Measurements from ENCODE around the gene QRSL1. TPM values are rescaled to one million over a fixed set of nuclear protein-coding genes. Genes with fewer than 3 reads are reported as not detected.

QRSL1 gene
- total RNA-seq, 2 donors from 2014 or later, result 6.1 to 9.4 TPM

GRCh38 chr6:106715922-106716321, 86.5 kb downstream of the QRSL1 start:
- TF ChIP-seq POLR2A (IDR thresholded peaks at IDR 0.05) (no peak), POLR2AphosphoS5 (IDR thresholded peaks at IDR 0.05) (no peak)
- TF ChIP-seq, protein P1, sequence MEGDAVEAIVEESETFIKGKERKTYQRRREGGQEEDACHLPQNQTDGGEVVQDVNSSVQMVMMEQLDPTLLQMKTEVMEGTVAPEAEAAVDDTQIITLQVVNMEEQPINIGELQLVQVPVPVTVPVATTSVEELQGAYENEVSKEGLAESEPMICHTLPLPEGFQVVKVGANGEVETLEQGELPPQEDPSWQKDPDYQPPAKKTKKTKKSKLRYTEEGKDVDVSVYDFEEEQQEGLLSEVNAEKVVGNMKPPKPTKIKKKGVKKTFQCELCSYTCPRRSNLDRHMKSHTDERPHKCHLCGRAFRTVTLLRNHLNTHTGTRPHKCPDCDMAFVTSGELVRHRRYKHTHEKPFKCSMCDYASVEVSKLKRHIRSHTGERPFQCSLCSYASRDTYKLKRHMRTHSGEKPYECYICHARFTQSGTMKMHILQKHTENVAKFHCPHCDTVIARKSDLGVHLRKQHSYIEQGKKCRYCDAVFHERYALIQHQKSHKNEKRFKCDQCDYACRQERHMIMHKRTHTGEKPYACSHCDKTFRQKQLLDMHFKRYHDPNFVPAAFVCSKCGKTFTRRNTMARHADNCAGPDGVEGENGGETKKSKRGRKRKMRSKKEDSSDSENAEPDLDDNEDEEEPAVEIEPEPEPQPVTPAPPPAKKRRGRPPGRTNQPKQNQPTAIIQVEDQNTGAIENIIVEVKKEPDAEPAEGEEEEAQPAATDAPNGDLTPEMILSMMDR (IDR thresholded peaks at IDR 0.05), result no peak
- no peaks in the 10 kb centered on the region for H3K9me3 ChIP-seq
- no peak overlapping the region for H3K27ac ChIP-seq
- no peak overlapping the region for H3K4me3 ChIP-seq
- H3K36me3 ChIP-seq, result no peaks in the 10 kb centered on the region
- H3K4me1 ChIP-seq (replicated peaks), result no peaks in the 10 kb centered on the region
- WGBS, result 67% methylated on average over 5 of the region's 5 CpGs
- H3K27me3 ChIP-seq (replicated peaks; ENCODE audit: insufficient read depth), result no peaks in the 10 kb centered on the region
- no peak for DNase-seq (ENCODE audit: low spot score)
- intact Hi-C loops (cut with DNase I), result no loop called here

- H3K27me3 ChIP-seq (replicated peaks; ENCODE audit: insufficient read depth), result no peaks in the 10 kb centered on the region
- H3K9me3 ChIP-seq, result no peaks in the 10 kb centered on the region
- DNase-seq (ENCODE audit: low spot score), result no peak
- intact Hi-C loops (cut with DNase I), result no loop called here
- 89% methylated on average over 2 of the region's 2 CpGs for WGBS
- TF ChIP-seq, protein P1 (IDR thresholded peaks at IDR 0.05), result no peak
- no peak for TF ChIP-seq POLR2AphosphoS5 (IDR thresholded peaks at IDR 0.05)
- TF ChIP-seq POLR2A (IDR thresholded peaks at IDR 0.05), result no peak
- no peak overlapping the region for H3K27ac ChIP-seq
- no peak overlapping the region for H3K4me3 ChIP-seq
- H3K4me1 ChIP-seq (replicated peaks), result no peaks in the 10 kb centered on the region
- no peaks in the 10 kb centered on the region for H3K36me3 ChIP-seq
These were observed 87.6 kb downstream of the QRSL1 start for GRCh38 chr6:106716966-106717365.

Small RNAs within 50 kb of the gene (small RNA-seq; reads per million reads assigned to genes)
- 0 reads per million in 2 donors for gene RNU6-527P

Other genes starting within 250 kb of the QRSL1 start
- gene RTN4IP1, start 80 bp upstream of the QRSL1 start, total RNA-seq, result 1 to 10 TPM; 4.5 to 4.9 TPM

All from prostate gland (tissue), 2 donors.